ENCODE data around the gene FOXO1. TPM values are rescaled to one million over a fixed set of nuclear protein-coding genes. Genes with fewer than 3 reads are reported as not detected.
A peak's percentile ranks its signal among the peaks of the same experiment; 100 is the strongest.

The FOXO1 gene
- total RNA-seq, 2 donors from 2014 or later = 20.1 to 29.7 TPM

DNA sequence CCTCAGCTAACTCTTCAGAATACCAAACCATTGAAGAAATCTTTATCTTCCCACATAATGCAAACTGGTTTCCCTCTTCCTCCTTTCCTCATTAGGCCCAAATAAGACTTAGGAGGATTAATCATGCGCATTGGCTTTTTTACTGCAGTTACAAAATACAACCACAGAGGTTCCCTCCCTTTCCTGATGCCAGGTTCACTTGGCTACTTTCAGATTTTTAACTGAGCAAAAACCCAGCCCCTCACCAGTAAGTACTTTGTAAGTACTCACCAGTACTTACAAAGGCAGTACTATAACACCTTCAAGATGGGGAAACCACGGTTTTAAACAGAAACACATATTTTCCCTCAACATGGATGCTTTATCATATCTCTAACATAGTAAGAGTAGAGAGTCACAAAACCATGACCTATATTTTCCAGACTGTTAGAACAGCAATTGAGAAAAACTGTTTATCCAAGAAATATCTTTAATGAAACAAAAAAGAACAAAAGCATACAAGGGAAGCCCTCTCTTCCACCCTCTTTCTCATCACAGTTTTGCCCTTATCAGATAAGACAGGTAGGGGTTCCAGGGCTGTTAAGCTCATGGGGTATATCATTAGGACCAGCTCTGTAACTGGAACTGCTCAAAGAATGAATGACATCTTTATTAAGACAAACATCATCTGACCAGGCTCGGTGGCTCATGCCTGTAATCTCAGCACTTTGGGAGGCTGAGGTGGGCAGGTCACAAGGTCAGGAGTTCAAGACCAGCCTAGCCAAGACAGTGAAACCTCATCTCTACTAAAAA is 12.7 kb downstream of the FOXO1 start:
- Mint-ChIP-seq H3K4me1 (peaks cover 44% of the 10 kb centered on the region), H3K27me3 (ENCODE audit: insufficient read depth) (no peaks in the 10 kb centered on the region), H3K27ac (peak overlapping the region; percentile 74), H3K9me3 (peaks cover 2% of the 10 kb centered on the region), H3K4me3 (no peak overlapping the region), H3K36me3 (ENCODE audit: low read depth) (peaks cover 17% of the 10 kb centered on the region)
- TF ChIP-seq, protein P1, sequence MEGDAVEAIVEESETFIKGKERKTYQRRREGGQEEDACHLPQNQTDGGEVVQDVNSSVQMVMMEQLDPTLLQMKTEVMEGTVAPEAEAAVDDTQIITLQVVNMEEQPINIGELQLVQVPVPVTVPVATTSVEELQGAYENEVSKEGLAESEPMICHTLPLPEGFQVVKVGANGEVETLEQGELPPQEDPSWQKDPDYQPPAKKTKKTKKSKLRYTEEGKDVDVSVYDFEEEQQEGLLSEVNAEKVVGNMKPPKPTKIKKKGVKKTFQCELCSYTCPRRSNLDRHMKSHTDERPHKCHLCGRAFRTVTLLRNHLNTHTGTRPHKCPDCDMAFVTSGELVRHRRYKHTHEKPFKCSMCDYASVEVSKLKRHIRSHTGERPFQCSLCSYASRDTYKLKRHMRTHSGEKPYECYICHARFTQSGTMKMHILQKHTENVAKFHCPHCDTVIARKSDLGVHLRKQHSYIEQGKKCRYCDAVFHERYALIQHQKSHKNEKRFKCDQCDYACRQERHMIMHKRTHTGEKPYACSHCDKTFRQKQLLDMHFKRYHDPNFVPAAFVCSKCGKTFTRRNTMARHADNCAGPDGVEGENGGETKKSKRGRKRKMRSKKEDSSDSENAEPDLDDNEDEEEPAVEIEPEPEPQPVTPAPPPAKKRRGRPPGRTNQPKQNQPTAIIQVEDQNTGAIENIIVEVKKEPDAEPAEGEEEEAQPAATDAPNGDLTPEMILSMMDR (conservative IDR thresholded peaks at IDR 0.05) = peak; percentile 30
- Histone ChIP-seq H3K4me3 (ENCODE audit: low read length) (no peak overlapping the region), H3K9ac (ENCODE audit: extremely low read depth, low read length, poor library complexity, severe bottlenecking) (no peak overlapping the region), H3K9me3 (ENCODE audit: control insufficient read depth, low read length) (no peaks in the 10 kb centered on the region), H3K4me1 (ENCODE audit: control insufficient read depth, insufficient read depth, low read length) (peaks cover 4% of the 10 kb centered on the region), H3K27ac (ENCODE audit: low read depth, low read length) (no peak overlapping the region), H3K27me3 (ENCODE audit: control insufficient read depth, insufficient read depth, low read length, poor library complexity, severe bottlenecking) (no peaks in the 10 kb centered on the region), H3K36me3 (ENCODE audit: control insufficient read depth, insufficient read depth, low read length) (no peaks in the 10 kb centered on the region)
- no peak for DNase-seq
- 71 to 100% methylated on average over 1 to 3 of the region's 3 CpGs for WGBS, 2 experiments (ENCODE audit: insufficient coverage in 1 of 2, insufficient read length in 1 of 2)

DNA sequence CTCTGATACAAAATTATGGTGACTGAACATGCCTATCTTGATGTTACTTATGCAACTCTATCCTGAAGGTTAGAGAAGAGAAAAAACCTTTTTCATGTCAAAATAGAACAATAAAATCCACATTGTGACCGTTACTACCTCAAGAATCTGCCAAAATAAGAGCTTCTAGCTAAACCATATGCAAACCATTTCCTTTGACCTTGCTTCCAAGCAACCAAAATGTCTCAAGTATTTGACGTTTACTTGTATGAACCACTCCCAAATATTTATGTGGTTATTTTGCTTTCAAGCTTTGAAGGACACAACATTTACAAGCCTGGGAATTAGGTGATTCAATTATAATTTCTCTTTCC is 13.9 kb downstream of the FOXO1 start:
- no peaks in the 10 kb centered on the region for H3K27me3 Mint-ChIP-seq (ENCODE audit: insufficient read depth)
- Histone ChIP-seq H3K27ac (ENCODE audit: low read depth, low read length) (no peak overlapping the region), H3K27me3 (ENCODE audit: control insufficient read depth, insufficient read depth, low read length, poor library complexity, severe bottlenecking) (no peaks in the 10 kb centered on the region), H3K9me3 (ENCODE audit: control insufficient read depth, low read length) (no peaks in the 10 kb centered on the region), H3K4me1 (ENCODE audit: control insufficient read depth, insufficient read depth, low read length) (peaks cover 8% of the 10 kb centered on the region), H3K4me3 (ENCODE audit: low read length) (no peak overlapping the region), H3K36me3 (ENCODE audit: control insufficient read depth, insufficient read depth, low read length) (no peaks in the 10 kb centered on the region), H3K9ac (ENCODE audit: extremely low read depth, low read length, poor library complexity, severe bottlenecking) (no peak overlapping the region)
- peaks cover 9% of the 10 kb centered on the region for H3K36me3 Mint-ChIP-seq (ENCODE audit: low read depth)
- 92 to 93% methylated on average over 2 of the region's 2 CpGs for WGBS, 2 experiments (ENCODE audit: insufficient coverage in 1 of 2, insufficient read length in 1 of 2)
- H3K9me3 Mint-ChIP-seq = peaks cover 2% of the 10 kb centered on the region
- H3K4me3 Mint-ChIP-seq = peak overlapping the region; percentile 29
- H3K27ac Mint-ChIP-seq = peak overlapping the region; percentile 91
- no peak for DNase-seq
- TF ChIP-seq, protein P1 (conservative IDR thresholded peaks at IDR 0.05) = no peak
- peaks cover 50% of the 10 kb centered on the region for H3K4me1 Mint-ChIP-seq

DNA sequence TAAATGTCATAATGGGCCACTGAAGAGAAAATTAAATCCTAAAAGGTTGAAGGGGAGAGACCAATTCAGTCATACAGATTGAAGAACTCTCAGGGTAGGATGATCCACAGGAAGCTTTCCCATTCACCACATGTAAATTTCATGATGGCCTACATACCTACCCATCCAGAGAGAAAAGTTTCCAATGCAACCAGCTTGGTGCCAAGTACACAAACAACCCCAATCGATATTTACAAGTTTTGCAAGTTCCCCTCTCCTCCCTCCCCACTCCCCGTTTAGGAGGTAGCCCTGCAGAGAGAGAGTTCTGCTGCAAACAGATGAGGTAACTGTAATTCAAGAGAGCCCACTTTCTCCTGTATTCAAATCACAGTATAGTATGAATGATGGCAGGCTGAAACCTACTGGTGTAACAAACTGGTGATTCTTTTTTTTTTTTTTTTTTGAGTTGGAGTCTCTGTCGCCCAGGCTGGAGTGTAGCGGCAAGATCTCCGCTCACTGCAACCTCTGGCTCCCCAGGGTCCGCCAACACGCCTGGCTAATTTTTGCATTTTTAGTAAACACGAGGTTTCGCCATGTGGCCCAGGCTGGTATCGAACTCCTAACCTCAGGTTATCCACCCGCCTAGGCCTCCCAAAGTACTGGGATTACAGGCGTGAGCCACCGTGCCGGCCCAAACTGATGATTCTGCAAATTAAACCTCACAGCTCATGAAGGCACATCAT is 14.4 kb downstream of the FOXO1 start:
- Histone ChIP-seq H3K9me3 (ENCODE audit: control insufficient read depth, low read length) (no peaks in the 10 kb centered on the region), H3K36me3 (ENCODE audit: control insufficient read depth, insufficient read depth, low read length) (no peaks in the 10 kb centered on the region), H3K9ac (ENCODE audit: extremely low read depth, low read length, poor library complexity, severe bottlenecking) (no peak overlapping the region), H3K27me3 (ENCODE audit: control insufficient read depth, insufficient read depth, low read length, poor library complexity, severe bottlenecking) (no peaks in the 10 kb centered on the region), H3K4me3 (ENCODE audit: low read length) (no peak overlapping the region), H3K4me1 (ENCODE audit: control insufficient read depth, insufficient read depth, low read length) (peaks cover 8% of the 10 kb centered on the region), H3K27ac (ENCODE audit: low read depth, low read length) (no peak overlapping the region)
- WGBS, 2 experiments (ENCODE audit: insufficient coverage in 1 of 2, insufficient read length in 1 of 2) = 85 to 94% methylated on average over 9 to 14 of the region's 14 CpGs
- Mint-ChIP-seq H3K4me1 (peaks cover 50% of the 10 kb centered on the region), H3K9me3 (peaks cover 2% of the 10 kb centered on the region), H3K27me3 (ENCODE audit: insufficient read depth) (no peaks in the 10 kb centered on the region), H3K4me3 (peak overlapping the region; percentile 29), H3K36me3 (ENCODE audit: low read depth) (peaks cover 4% of the 10 kb centered on the region), H3K27ac (peak overlapping the region; percentile 91)
- peak; percentile 81 for DNase-seq
- TF ChIP-seq, protein P1 (conservative IDR thresholded peaks at IDR 0.05) = no peak
